ENCODE results near the gene DNM3. TPM values are rescaled to one million over a fixed set of nuclear protein-coding genes. Genes with fewer than 3 reads are reported as not detected.

Gene DNM3
- total RNA-seq, 1 donor from 2014 or later: 4.7 TPM

GRCh38 chr1:172146141-172146850 is 305.0 kb downstream of the DNM3 start:
- H3K79me2 ChIP-seq (ENCODE audit: insufficient read depth, low read length): peaks cover 26% of the 10 kb centered on the region
- Mint-ChIP-seq H3K4me3 (ENCODE audit: unreplicated experiment) (no peak overlapping the region), H3K36me3 (ENCODE audit: low read depth, unreplicated experiment) (no peaks in the 10 kb centered on the region), H3K9me3 (ENCODE audit: unreplicated experiment) (peaks cover 3% of the 10 kb centered on the region), H3K4me1 (ENCODE audit: low read depth, unreplicated experiment) (peaks cover 56% of the 10 kb centered on the region), H3K27ac (ENCODE audit: unreplicated experiment) (peak overlapping the region; percentile 34), H3K27me3 (ENCODE audit: low read depth, unreplicated experiment) (no peaks in the 10 kb centered on the region)
- H2AFZ ChIP-seq (ENCODE audit: low read depth, low read length): no peak overlapping the region
- no peaks in the 10 kb centered on the region for H3K36me3 ChIP-seq (ENCODE audit: insufficient read depth, low read length)
- H3K4me1 ChIP-seq (ENCODE audit: insufficient read depth, low read length): peaks cover 22% of the 10 kb centered on the region
- H4K20me1 ChIP-seq (ENCODE audit: insufficient read depth, low read length): no peaks in the 10 kb centered on the region
- no peaks in the 10 kb centered on the region for H3K27me3 ChIP-seq (ENCODE audit: insufficient read depth, low read length)
- H3K27ac ChIP-seq (ENCODE audit: low read depth, low read length): no peak overlapping the region
- FAIRE-seq: no peak
- H3K4me2 ChIP-seq (ENCODE audit: low read length): peak overlapping the region; percentile 80
- TF ChIP-seq EZH2 (IDR thresholded peaks at IDR 0.05; ENCODE audit: insufficient read depth, low read length) (no peak), CTCF (IDR thresholded peaks at IDR 0.05; ENCODE audit: insufficient read depth, low read depth, low read length) (no peak)
- no peak overlapping the region for H3K4me3 ChIP-seq (ENCODE audit: insufficient read depth, low read depth, low read length)
- peak; percentile 34 for DNase-seq (ENCODE audit: low read depth)
- peaks cover 3% of the 10 kb centered on the region for H3K9me3 ChIP-seq (ENCODE audit: insufficient read depth, low read depth, low read length)
- H3K9ac ChIP-seq (ENCODE audit: low read length): no peak overlapping the region

GRCh38 chr1:172147541-172147940 is 306.2 kb downstream of the DNM3 start:
- Mint-ChIP-seq H3K27me3 (ENCODE audit: low read depth, unreplicated experiment) (no peaks in the 10 kb centered on the region), H3K9me3 (ENCODE audit: unreplicated experiment) (peaks cover 3% of the 10 kb centered on the region), H3K36me3 (ENCODE audit: low read depth, unreplicated experiment) (no peaks in the 10 kb centered on the region), H3K27ac (ENCODE audit: unreplicated experiment) (no peak overlapping the region), H3K4me1 (ENCODE audit: low read depth, unreplicated experiment) (peaks cover 50% of the 10 kb centered on the region), H3K4me3 (ENCODE audit: unreplicated experiment) (no peak overlapping the region)
- Histone ChIP-seq H3K27ac (ENCODE audit: low read depth, low read length) (no peak overlapping the region), H2AFZ (ENCODE audit: low read depth, low read length) (no peak overlapping the region), H3K36me3 (ENCODE audit: insufficient read depth, low read length) (no peaks in the 10 kb centered on the region), H3K4me2 (ENCODE audit: low read length) (no peak overlapping the region), H3K4me3 (ENCODE audit: insufficient read depth, low read depth, low read length) (no peak overlapping the region), H3K9ac (ENCODE audit: low read length) (no peak overlapping the region), H3K4me1 (ENCODE audit: insufficient read depth, low read length) (peaks cover 16% of the 10 kb centered on the region), H3K79me2 (ENCODE audit: insufficient read depth, low read length) (peaks cover 18% of the 10 kb centered on the region), H3K27me3 (ENCODE audit: insufficient read depth, low read length) (no peaks in the 10 kb centered on the region), H3K9me3 (ENCODE audit: insufficient read depth, low read depth, low read length) (peaks cover 3% of the 10 kb centered on the region), H4K20me1 (ENCODE audit: insufficient read depth, low read length) (no peaks in the 10 kb centered on the region)
- FAIRE-seq (peak; percentile 66), DNase-seq (ENCODE audit: low read depth) (peak; percentile 30)
- TF ChIP-seq CTCF (IDR thresholded peaks at IDR 0.05; ENCODE audit: insufficient read depth, low read depth, low read length): no peak
- no peak for TF ChIP-seq EZH2 (IDR thresholded peaks at IDR 0.05; ENCODE audit: insufficient read depth, low read length)

GRCh38 chr1:172148213-172148612 is 306.9 kb downstream of the DNM3 start:
- H3K9me3 Mint-ChIP-seq (ENCODE audit: unreplicated experiment): peaks cover 3% of the 10 kb centered on the region
- peaks cover 46% of the 10 kb centered on the region for H3K4me1 Mint-ChIP-seq (ENCODE audit: low read depth, unreplicated experiment)
- no peak overlapping the region for H3K4me3 Mint-ChIP-seq (ENCODE audit: unreplicated experiment)
- Histone ChIP-seq H3K79me2 (ENCODE audit: insufficient read depth, low read length) (peaks cover 12% of the 10 kb centered on the region), H3K27ac (ENCODE audit: low read depth, low read length) (no peak overlapping the region), H3K27me3 (ENCODE audit: insufficient read depth, low read length) (no peaks in the 10 kb centered on the region), H4K20me1 (ENCODE audit: insufficient read depth, low read length) (no peaks in the 10 kb centered on the region), H3K4me1 (ENCODE audit: insufficient read depth, low read length) (peaks cover 16% of the 10 kb centered on the region), H2AFZ (ENCODE audit: low read depth, low read length) (no peak overlapping the region), H3K4me2 (ENCODE audit: low read length) (no peak overlapping the region), H3K4me3 (ENCODE audit: insufficient read depth, low read depth, low read length) (no peak overlapping the region), H3K9me3 (ENCODE audit: insufficient read depth, low read depth, low read length) (peaks cover 3% of the 10 kb centered on the region), H3K9ac (ENCODE audit: low read length) (no peak overlapping the region), H3K36me3 (ENCODE audit: insufficient read depth, low read length) (no peaks in the 10 kb centered on the region)
- H3K36me3 Mint-ChIP-seq (ENCODE audit: low read depth, unreplicated experiment): no peaks in the 10 kb centered on the region
- TF ChIP-seq EZH2 (IDR thresholded peaks at IDR 0.05; ENCODE audit: insufficient read depth, low read length) (no peak), CTCF (IDR thresholded peaks at IDR 0.05; ENCODE audit: insufficient read depth, low read depth, low read length) (no peak)
- DNase-seq (ENCODE audit: low read depth) (no peak), FAIRE-seq (no peak)
- H3K27ac Mint-ChIP-seq (ENCODE audit: unreplicated experiment): no peak overlapping the region
- no peaks in the 10 kb centered on the region for H3K27me3 Mint-ChIP-seq (ENCODE audit: low read depth, unreplicated experiment)
